Measurements from ENCODE around the gene SKOR2. TPM values are rescaled to one million over a fixed set of nuclear protein-coding genes. Genes with fewer than 3 reads are reported as not detected.

SKOR2 gene
- polyA plus RNA-seq, 1 donor from 2014 or later = not detected

DNA sequence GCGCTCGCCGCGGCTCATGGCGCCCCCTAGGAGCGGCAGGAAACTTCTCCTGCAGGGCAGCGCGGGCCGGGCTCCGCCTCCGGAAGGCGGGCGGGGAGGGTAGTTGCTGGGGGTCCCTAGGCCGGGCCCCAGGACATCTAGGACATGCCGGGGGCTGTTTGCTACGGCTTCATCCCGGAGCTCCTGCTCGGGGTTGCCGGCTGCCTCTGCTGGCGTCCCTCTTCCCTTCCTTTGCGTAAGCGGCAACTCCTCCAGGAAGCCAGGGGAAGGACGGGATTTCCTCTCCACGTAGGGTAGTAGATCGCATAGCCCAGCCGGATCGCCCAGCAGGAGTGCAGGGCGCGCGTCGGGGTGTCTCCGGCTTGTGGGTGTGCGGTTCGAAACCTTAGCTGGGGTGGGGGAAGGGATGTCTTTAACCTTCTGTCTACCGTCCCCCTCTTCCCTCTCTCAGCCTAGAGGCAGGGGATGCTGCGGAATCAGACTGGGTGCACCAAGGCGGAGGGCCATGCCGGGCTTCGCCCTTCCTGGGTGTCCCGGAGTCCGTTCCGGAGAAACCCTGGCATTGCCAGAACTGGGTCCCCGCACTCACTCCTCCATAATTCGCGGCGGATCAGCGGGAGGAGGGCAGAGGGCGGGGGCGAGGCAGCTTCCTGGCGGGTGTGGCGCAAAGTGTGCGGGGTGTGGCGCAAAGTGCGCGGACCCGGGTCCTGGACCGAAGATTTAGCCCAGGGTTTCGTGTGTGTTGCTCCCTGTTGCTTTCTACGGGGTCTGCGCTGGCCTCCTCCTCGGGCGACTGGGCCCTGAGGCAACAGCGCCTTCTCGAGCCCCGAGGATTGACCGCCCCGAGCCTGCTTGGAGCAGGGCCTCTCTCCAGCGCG, 12.2 kb upstream of the SKOR2 start:
- H3K4me1 Mint-ChIP-seq = peaks cover 0 to 3% (median 0%) of the 10 kb centered on the region in 3 donors
- H3K27ac Mint-ChIP-seq = no peak overlapping the region
- H3K9me3 Mint-ChIP-seq = peaks cover 0 to 5% (median 0%) of the 10 kb centered on the region in 3 donors
- H3K36me3 Mint-ChIP-seq = no peaks in the 10 kb centered on the region
- peak overlapping the region in 1 of 4 donors; percentile 30 for H3K4me3 Mint-ChIP-seq
- peaks cover 58% of the 10 kb centered on the region for H3K27me3 Mint-ChIP-seq

DNA sequence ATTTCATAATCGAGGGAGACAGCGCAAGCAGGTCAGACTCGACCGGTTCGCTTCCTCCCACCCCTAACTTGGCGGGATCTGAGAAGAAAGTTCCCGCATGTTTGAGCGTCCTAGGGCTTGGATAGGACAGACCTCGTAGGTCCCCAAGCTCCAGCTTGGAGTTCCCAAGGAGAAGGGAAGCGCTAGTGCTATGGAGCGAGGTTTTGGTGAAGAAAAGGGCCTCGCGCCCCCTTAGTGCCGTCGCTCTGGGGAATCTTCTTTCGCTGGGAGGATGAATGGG, 11.6 kb upstream of the SKOR2 start:
- Mint-ChIP-seq H3K4me3 (no peak overlapping the region), H3K27me3 (peaks cover 58% of the 10 kb centered on the region), H3K36me3 (no peaks in the 10 kb centered on the region), H3K9me3 (peaks cover 0 to 5% (median 0%) of the 10 kb centered on the region in 3 donors), H3K4me1 (peaks cover 0 to 3% (median 0%) of the 10 kb centered on the region in 3 donors), H3K27ac (no peak overlapping the region)

DNA sequence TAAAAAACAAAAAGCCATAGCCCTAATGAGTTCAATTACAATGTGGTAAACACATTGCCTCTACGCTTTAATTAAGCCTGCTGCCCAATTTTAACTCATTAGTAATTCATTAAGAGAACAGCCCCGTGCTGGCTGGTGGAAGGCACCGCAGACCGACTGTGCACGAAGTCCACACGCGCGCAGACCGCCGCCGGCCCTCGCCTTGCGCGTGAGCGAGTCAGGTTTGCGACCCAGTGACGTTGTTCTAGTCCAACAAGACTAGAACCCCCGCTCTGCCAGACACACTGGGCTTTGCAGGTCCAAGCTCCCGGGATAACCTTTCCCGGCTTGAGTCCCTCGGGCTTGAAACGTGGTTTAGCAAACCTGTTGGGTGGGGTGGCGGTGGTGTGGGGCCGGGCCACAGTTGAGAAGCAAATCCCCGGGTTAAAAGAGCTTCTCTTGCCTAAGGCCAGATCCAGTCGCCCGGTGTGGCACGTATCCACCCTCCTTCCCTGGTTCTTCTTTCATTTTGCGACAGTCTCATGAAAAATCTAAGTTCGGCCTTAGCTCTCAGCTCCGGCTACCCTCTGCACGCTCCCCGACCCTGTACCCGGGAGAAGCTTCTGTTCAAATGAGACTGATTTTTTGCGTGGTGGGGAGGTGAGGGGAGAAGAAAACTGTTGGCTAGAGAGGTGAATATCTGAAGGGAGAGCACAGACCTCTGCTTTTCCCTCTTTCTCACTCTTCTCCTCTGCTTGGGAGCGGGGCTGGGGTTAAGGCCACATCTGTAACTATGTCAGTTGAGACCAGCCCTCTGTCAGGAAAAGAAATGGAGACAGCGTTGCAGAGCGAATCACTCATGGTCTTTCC, 11.1 kb upstream of the SKOR2 start:
- H3K4me3 Mint-ChIP-seq = peak overlapping the region in 1 of 4 donors; percentile 20
- peaks cover 0 to 5% (median 0%) of the 10 kb centered on the region in 3 donors for H3K9me3 Mint-ChIP-seq
- peaks cover 59% of the 10 kb centered on the region for H3K27me3 Mint-ChIP-seq
- peaks cover 0 to 3% (median 0%) of the 10 kb centered on the region in 3 donors for H3K4me1 Mint-ChIP-seq
- peak overlapping the region in 1 of 3 donors; percentile 64 for H3K27ac Mint-ChIP-seq
- no peaks in the 10 kb centered on the region for H3K36me3 Mint-ChIP-seq

DNA sequence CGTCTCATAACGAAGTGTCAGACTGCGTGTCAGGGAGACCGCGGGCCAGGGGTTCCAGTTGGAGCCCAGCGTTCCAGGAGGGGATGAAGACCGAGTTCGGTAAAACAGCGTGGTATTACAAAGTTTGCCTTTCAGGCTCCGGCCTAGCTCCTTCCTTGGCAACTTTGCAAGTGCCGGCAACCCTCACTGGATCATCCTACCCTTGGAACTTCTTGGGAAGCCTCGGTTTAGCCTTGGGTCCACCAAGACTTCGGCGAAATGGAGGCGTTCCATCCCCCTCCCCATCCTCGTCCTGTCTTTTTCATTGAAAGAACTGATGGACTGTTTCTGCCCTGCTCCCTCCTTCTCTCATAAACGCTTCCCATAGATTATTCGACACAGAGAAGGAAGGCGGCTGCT, 10.4 kb upstream of the SKOR2 start:
- Mint-ChIP-seq H3K4me3 (peak overlapping the region in 1 of 4 donors; percentile 20), H3K27me3 (peaks cover 64% of the 10 kb centered on the region), H3K36me3 (no peaks in the 10 kb centered on the region), H3K4me1 (peaks cover 0 to 3% (median 0%) of the 10 kb centered on the region in 3 donors), H3K27ac (peak overlapping the region in 1 of 3 donors; percentile 64), H3K9me3 (peaks cover 0 to 5% (median under 1%) of the 10 kb centered on the region in 3 donors)

DNA sequence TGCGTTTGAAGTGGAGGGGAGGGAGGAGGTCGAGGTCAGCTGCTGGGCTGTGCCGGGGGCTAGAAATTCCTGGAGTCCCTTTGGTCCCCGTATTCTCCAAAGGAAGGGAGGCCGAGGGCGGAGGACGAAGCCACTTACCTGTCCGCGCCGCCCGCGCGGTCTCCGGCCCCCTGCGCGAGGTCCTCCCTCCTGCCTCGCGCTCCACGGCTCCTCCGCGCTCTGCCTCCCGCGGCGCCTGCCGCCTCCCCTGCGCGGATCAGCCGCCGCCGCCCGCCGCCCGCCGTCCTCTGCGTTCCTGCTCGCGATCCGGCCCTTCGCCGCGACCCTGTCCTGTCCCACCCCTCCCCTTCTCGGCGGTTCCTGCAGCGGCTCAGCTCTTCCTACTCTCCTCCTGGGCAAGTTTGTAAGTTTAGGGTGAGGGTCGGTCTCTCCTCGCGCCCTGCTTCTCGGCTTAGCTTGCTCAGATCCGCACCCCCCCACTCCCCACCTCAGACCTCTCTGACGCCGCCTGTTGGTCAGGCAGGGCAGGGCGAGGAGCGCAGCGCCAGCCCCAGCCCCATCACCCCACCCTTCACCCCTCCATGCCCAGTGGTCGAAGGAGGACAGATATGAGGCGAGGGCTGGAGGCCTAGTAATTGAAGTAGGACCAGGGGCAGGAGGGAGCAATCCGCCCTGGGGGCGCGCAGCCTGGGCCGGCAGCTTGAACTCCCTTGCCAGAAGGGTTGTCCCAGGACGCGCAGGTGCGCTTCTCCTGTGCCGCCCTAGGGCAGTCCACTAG, 9.7 kb upstream of the SKOR2 start:
- Mint-ChIP-seq H3K9me3 (peaks cover 0 to 5% (median 1%) of the 10 kb centered on the region in 3 donors), H3K27me3 (peaks cover 59% of the 10 kb centered on the region), H3K4me3 (no peak overlapping the region), H3K36me3 (no peaks in the 10 kb centered on the region), H3K27ac (peak overlapping the region in 1 of 3 donors; percentile 64), H3K4me1 (peaks cover 0 to 3% (median 0%) of the 10 kb centered on the region in 3 donors)

DNA sequence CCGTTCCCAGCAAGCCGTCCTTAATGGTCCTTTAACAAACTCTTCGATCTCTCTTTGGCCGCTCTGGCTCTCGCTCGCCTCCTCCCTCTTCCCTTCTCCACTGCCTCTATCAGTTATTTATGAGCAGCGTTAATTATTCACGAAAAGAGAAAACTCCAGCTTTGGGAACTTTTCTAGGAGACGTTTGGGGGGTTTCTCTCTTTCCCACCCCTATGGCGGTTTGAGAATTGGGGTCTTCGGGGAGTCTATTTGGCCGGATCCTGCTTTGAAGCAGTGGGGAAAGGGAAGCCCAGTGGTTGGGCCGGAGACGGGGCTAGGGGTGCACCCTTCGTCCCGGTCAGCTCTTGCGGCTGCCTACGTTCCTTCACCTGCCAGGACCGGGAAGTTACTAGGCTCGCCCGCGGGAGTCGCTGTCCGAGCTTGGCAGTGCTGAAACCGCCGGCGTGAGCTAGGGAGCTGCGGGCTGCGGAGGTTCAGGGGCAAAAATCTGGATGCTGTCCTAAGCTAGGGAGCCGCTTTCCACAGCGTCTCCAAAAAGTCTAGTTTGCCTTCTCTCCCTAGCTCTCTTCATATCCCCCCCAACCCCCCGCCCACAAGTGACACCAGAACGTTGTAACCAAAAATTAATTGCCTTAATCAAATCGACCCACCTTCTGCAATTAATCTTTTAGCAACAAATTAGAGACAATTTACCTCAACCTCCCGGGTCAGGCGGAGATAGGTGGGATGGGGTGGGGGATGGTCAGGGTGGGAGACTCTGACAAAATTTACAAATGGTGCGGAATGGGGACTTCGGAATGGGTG, 8.9 kb upstream of the SKOR2 start:
- H3K36me3 Mint-ChIP-seq = no peaks in the 10 kb centered on the region
- H3K9me3 Mint-ChIP-seq = peaks cover 0 to 5% (median 1%) of the 10 kb centered on the region in 3 donors
- H3K4me1 Mint-ChIP-seq = peaks cover 0 to 3% (median 0%) of the 10 kb centered on the region in 3 donors
- peaks cover 56% of the 10 kb centered on the region for H3K27me3 Mint-ChIP-seq
- H3K4me3 Mint-ChIP-seq = no peak overlapping the region
- H3K27ac Mint-ChIP-seq = no peak overlapping the region

DNA sequence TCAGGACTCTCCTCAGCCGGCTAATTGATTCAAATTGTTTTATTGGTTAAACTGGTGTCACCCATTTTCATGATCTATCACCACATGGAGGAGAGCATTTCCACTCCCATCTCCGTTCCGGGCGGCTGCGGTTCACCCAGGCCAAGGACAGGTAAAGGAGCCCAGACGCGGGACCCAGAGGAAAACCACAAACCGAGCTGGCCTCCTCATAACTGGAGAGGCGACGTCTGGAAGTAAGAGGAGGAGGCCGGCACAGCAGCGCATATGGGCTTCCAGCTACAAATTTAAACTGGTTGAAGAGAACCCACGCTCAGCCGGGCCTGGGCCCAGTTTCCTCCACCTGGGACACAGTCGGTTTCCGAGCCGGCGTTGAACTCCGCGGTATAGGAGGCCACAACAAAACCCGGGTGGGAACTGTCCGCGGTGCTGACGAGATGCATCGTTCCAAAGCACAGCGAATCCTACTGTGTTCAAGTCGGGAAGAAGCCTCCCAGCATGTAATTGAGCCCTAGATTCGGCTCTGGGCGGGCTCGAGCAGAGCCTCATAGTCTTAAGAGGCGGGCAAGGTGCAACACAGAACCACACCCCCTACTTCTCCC, 3.0 kb upstream of the SKOR2 start:
- Mint-ChIP-seq H3K27ac (no peak overlapping the region), H3K4me3 (no peak overlapping the region), H3K4me1 (peaks cover 0 to 5% (median 3%) of the 10 kb centered on the region in 3 donors), H3K36me3 (peaks cover 2% of the 10 kb centered on the region), H3K27me3 (peaks cover 66% of the 10 kb centered on the region), H3K9me3 (peaks cover 0 to 2% (median 1%) of the 10 kb centered on the region in 3 donors)

DNA sequence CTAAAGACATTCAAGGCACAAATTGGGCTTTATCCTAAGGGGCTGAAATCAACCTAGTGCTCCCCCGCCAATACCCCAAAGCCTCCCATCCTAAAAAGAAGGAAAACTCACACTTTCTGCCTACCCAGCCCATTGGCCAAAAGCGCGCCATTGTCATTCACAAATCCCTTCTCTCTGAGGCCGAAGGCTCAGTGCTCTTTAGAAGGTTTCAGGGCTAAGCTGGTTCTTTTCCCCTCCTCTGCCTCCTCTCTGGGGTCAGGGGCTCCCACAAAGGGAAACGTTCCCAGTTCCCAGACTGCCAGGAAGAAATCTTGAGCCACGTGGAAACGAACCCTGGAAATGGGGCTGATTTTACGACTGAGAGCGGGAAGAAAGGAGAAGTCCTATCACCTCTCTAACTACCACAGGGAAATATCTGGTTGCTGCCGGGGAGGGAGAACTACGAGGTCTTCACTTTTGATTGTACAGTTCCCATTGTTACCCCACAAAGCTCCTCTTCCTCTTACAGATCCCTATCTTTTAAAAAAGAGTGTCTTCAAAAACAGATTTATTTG, 1.7 kb upstream of the SKOR2 start:
- H3K36me3 Mint-ChIP-seq = peaks cover 2% of the 10 kb centered on the region
- peak overlapping the region in 1 of 4 donors; percentile 63 for H3K4me3 Mint-ChIP-seq
- H3K9me3 Mint-ChIP-seq = peaks cover 0 to 1% (median 0%) of the 10 kb centered on the region in 3 donors
- peaks cover 72% of the 10 kb centered on the region for H3K27me3 Mint-ChIP-seq
- H3K27ac Mint-ChIP-seq = no peak overlapping the region
- H3K4me1 Mint-ChIP-seq = peaks cover 0 to 5% (median 3%) of the 10 kb centered on the region in 3 donors

DNA sequence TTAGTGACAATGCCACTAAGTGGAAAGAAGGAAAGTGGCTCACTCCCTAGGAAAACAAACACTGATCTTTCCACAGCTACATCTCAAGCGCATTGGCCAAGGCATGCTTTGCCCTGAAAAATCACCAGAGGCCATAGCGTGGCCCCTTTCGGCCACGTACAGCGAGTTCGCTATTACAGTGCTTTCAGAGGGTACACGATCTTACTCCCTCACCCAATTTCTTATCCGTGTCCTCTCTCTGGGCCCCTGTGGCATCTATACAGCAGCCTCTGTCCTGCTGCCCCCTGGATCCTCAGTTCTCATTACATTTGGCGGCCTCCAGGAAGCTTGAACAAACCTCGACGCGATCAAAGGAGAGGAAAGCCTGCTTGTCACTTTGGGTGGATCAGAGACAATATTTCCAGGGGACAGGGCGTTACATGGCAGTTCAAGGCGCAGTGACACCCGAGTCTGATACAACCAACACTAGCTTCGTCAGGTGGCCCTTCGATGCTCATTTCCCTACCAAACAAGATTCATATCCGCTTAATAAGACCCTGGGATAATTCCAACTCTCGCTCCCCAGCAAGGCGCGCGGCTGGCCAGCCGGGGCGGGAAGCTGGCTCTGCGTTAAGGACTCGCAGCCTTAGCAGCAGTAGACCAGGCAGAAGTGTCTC, 941 bp downstream of the SKOR2 start:
- peaks cover 0 to 4% (median 0%) of the 10 kb centered on the region in 3 donors for H3K9me3 Mint-ChIP-seq
- H3K4me3 Mint-ChIP-seq = peak overlapping the region in 1 of 4 donors; percentile 1
- H3K36me3 Mint-ChIP-seq = peaks cover 2% of the 10 kb centered on the region
- H3K27ac Mint-ChIP-seq = peak overlapping the region in 1 of 3 donors; percentile 40
- H3K27me3 Mint-ChIP-seq = peaks cover 69% of the 10 kb centered on the region
- peaks cover 0 to 11% (median 3%) of the 10 kb centered on the region in 3 donors for H3K4me1 Mint-ChIP-seq

DNA sequence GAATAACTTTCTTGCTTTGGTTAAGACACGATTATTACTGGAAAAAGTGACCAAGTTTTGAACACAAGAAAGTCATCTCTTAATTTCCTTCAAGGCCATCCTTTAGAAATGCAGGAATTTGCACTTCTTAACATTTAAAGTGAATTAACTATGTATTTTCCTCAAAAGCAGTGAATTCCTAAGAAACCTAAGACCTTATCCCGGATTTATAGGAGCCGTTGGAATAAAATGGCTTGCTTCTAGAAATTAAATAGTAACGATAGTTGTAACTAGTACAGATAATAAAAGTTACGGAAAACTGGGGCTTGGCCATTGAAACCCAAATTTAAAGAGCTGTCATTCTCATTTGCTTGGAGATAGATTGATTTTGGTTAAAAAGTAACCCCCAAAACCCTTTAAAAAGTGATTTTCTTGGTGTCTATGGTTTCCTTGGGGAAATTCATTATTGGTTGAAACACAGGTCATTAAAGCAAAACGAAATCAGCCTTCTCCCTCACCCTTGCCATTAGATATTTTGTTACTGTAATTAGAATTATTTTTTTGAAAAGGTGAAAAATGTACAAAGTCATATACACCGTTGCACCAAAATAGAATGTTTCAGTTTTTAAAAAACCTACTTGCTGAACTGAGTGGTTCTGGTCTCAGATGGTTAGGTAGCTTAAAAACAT, 2.0 kb downstream of the SKOR2 start:
- peaks cover 0 to 11% (median 3%) of the 10 kb centered on the region in 3 donors for H3K4me1 Mint-ChIP-seq
- no peak overlapping the region for H3K4me3 Mint-ChIP-seq
- H3K9me3 Mint-ChIP-seq = peaks cover 1 to 4% (median 3%) of the 10 kb centered on the region in 3 donors
- no peaks in the 10 kb centered on the region for H3K36me3 Mint-ChIP-seq
- peaks cover 66% of the 10 kb centered on the region for H3K27me3 Mint-ChIP-seq
- peak overlapping the region in 1 of 3 donors; percentile 40 for H3K27ac Mint-ChIP-seq

DNA sequence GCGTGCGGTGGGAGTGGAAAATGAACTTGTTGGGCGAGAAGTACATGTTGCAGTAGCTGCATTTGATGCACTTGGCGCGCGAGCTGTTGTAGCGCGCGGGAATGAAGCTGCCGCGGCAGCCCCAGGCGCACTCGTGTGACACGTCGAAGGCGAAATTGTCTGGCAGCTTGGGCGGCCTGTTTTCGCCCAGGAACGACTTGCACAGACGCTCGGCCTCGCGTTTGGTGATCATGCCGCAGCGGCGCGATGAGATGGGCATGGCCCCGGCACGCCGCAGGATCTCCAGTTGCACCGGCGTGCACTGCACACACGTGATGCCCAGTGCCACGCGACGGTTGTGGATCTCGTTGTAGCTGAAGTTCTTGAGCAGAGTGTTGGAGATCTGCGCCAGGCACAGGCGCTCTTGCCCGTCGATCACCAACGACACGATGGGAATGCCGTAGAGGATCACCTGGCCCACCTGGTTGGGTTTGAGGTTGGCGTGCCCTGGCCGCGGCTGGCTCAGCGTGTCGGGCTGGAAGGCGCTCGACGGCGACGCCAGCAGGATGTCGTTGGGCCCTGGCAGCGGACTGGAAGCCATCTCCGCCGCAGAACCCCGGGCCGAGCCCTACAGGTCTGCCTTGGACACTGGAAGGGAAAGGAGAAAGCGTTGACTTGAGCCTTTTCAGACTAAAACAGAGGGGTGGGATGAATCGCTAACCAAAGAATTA, 2.7 kb downstream of the SKOR2 start:
- peaks cover 60% of the 10 kb centered on the region for H3K27me3 Mint-ChIP-seq
- H3K36me3 Mint-ChIP-seq = no peaks in the 10 kb centered on the region
- H3K9me3 Mint-ChIP-seq = peaks cover 1 to 4% (median 3%) of the 10 kb centered on the region in 3 donors
- peak overlapping the region in 1 of 4 donors; percentile 52 for H3K4me3 Mint-ChIP-seq
- H3K27ac Mint-ChIP-seq = peak overlapping the region in 1 of 3 donors; percentile 53
- H3K4me1 Mint-ChIP-seq = peaks cover 0 to 11% (median 0%) of the 10 kb centered on the region in 3 donors

DNA sequence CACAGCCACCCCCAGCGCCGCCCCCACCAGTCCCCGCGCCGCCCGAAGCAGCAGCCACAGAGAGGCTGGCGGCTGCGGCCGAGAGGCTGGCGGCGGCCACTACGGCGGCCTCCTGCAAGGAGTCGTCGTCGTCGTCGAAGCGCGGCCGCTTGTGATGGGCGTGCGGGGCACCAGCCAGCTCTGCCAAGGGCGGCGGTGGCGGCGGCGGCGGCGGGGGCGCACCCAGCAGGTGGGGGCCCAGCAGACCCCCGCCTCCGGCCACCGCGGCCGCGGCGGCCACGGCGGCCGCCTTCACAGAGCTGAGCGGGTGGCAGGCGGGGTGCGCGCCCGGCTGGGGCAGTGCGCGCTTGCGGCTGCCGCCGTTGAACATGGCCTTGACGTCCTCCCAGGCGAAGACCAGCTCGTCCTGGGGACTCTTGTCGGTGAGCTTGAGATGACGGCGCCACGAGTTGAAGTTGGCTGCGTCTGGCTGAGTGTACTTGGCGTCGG, 3.3 kb downstream of the SKOR2 start:
- Mint-ChIP-seq H3K36me3 (no peaks in the 10 kb centered on the region), H3K27ac (peak overlapping the region in 1 of 3 donors; percentile 53), H3K27me3 (peaks cover 57% of the 10 kb centered on the region), H3K4me3 (no peak overlapping the region), H3K9me3 (peaks cover 1 to 4% (median 3%) of the 10 kb centered on the region in 3 donors), H3K4me1 (peaks cover 0 to 11% (median 0%) of the 10 kb centered on the region in 3 donors)

Data from IgD-negative memory B cell (primary cell).